MG63 (cell line): ENCODE measurements around the gene CRB1. TPM values are rescaled to one million over a fixed set of nuclear protein-coding genes. Genes with fewer than 3 reads are reported as not detected.

Source experiments
- DNase-seq: peaks from one replicate; pipeline ENCODE4 v3.0.0-alpha.2; 2020
- H3K27me3 ChIP-seq: fragments of 250-450 bp; sonication (Bioruptor Pico); 2 replicates; pipeline ENCODE4 v1.5.1; 2020; ENCODE audit warnings: mild to moderate bottlenecking, moderate library complexity
- H3K36me3 ChIP-seq: fragments of 250-450 bp; sonication (Bioruptor Pico); 2 replicates; pipeline ENCODE4 v1.5.1; 2020; ENCODE audit warnings: mild to moderate bottlenecking, moderate library complexity
- H3K4me3 ChIP-seq: fragments of 250-450 bp; sonication (Bioruptor Pico); 2 replicates; pipeline ENCODE4 v1.5.1; 2020; ENCODE audit warnings: mild to moderate bottlenecking, moderate library complexity
- H3K9me3 ChIP-seq: fragments of 250-450 bp; sonication (Bioruptor Pico); 2 replicates; pipeline ENCODE4 v1.5.1; 2020; ENCODE audit warnings: mild to moderate bottlenecking, moderate library complexity
- total RNA-seq: library from RNA; depleted of rRNA; stranded (reverse); fragments of >200 nt; shearing (Covaris generic); gene quantifications from 2 replicates; pipeline ENCODE4 v1.2.3, GENCODE V29; 2014; ENCODE audit warnings: low replicate concordance; rRNA removed

Gene CRB1
- total RNA-seq = 0.36 TPM in 1 of 2 replicates, not detected in the other

GRCh38 chr1:197268012-197268411 lies at the start of gene CRB1:
TSS of gene CRB1 (plus strand) at chr1:197268252. CDS start at chr1:197268413, 161 bp downstream.
- no peaks in the 10 kb centered on the region for H3K27me3 ChIP-seq
- H3K36me3 ChIP-seq = no peaks in the 10 kb centered on the region
- H3K4me3 ChIP-seq = no peak within 1 kb of the TSS
- DNase-seq = no peak
- H3K9me3 ChIP-seq = no peaks in the 10 kb centered on the region

DNA sequence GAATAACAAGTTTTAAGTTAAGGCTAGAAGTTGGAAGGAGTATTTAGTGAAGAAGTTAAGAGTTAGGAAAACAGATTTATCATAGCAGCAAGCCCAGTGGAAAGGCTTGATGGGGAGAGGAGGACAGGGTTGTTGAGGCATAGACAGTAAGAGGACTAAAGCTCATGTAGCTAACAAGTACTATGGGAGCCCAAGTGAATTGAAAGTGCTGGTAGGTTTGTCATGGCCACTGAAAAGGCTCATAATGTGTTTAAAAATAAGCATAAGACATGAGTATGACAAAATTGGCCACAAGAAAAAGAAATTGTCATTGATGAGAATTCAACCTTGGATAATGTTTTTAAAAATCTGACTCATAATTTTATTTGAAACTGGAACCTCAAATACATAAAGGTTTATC lies 49.2 kb upstream of the CRB1 start:
- no peaks in the 10 kb centered on the region for H3K36me3 ChIP-seq
- no peak overlapping the region for H3K4me3 ChIP-seq
- no peaks in the 10 kb centered on the region for H3K9me3 ChIP-seq
- DNase-seq = no peak
- H3K27me3 ChIP-seq = no peaks in the 10 kb centered on the region

- Histone ChIP-seq H3K9me3 (no peaks in the 10 kb centered on the region), H3K4me3 (no peak overlapping the region), H3K27me3 (no peaks in the 10 kb centered on the region), H3K36me3 (no peaks in the 10 kb centered on the region)
- no peak for DNase-seq
Observed at GRCh38 chr1:197222025-197222685, 45.9 kb upstream of the CRB1 start.

- Histone ChIP-seq H3K4me3 (no peak overlapping the region), H3K36me3 (no peaks in the 10 kb centered on the region), H3K27me3 (no peaks in the 10 kb centered on the region), H3K9me3 (no peaks in the 10 kb centered on the region)
- DNase-seq = no peak
Observed at GRCh38 chr1:197222780-197223179, 45.3 kb upstream of the CRB1 start.

DNA sequence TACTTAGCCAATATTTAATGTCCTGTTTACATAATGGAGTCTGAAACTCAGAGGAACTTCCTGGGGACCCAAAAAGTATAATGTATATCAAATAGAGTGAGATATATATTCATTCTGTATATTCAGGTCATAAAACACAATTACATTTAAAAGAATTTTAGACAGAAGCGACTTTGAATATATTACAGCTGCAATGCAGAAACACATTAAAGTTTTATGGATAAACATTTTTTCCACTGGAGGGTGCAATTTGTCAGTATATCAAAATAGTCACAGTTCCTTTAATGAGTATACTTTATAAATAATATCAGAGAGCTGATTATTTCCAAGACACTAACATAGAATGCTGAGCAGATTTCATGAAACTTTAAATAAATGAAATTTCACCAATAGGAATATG lies 43.9 kb upstream of the CRB1 start:
- DNase-seq = no peak
- Histone ChIP-seq H3K27me3 (no peaks in the 10 kb centered on the region), H3K4me3 (no peak overlapping the region), H3K9me3 (no peaks in the 10 kb centered on the region), H3K36me3 (no peaks in the 10 kb centered on the region)

- no peaks in the 10 kb centered on the region for H3K9me3 ChIP-seq
- H3K36me3 ChIP-seq = no peaks in the 10 kb centered on the region
- DNase-seq = no peak
- H3K27me3 ChIP-seq = no peaks in the 10 kb centered on the region
- H3K4me3 ChIP-seq = no peak overlapping the region
Observed at GRCh38 chr1:197225611-197226010, 42.4 kb upstream of the CRB1 start.

GRCh38 chr1:197234581-197234980 lies 33.5 kb upstream of the CRB1 start:
- no peaks in the 10 kb centered on the region for H3K27me3 ChIP-seq
- no peak for DNase-seq
- H3K4me3 ChIP-seq = no peak overlapping the region
- H3K36me3 ChIP-seq = no peaks in the 10 kb centered on the region
- no peaks in the 10 kb centered on the region for H3K9me3 ChIP-seq

- H3K36me3 ChIP-seq = no peaks in the 10 kb centered on the region
- H3K27me3 ChIP-seq = no peaks in the 10 kb centered on the region
- DNase-seq = no peak
- H3K9me3 ChIP-seq = no peaks in the 10 kb centered on the region
- H3K4me3 ChIP-seq = no peak overlapping the region
Observed at GRCh38 chr1:197235355-197235754, 32.7 kb upstream of the CRB1 start.

DNA sequence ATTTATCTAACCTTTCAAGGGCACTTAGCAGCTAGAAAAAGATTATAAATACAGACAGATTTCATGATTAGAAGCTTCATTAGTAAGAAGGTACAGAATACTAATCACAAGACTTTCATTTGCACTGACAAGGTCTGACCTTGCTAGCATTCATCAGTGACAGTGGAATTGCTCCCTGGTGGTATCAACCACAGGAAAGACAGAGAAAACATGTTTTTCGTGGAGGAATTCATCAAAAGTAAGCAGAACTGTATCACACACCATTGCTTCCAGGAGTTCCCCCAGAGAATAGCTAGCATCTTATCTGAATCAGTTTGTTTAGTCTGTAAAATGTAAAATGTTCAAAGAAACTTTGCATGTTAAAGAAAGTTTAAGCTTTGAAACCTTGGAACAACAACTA lies 20.6 kb upstream of the CRB1 start:
- H3K9me3 ChIP-seq = no peaks in the 10 kb centered on the region
- DNase-seq = no peak
- H3K36me3 ChIP-seq = no peaks in the 10 kb centered on the region
- no peaks in the 10 kb centered on the region for H3K27me3 ChIP-seq
- no peak overlapping the region for H3K4me3 ChIP-seq

- Histone ChIP-seq H3K27me3 (no peaks in the 10 kb centered on the region), H3K4me3 (no peak overlapping the region), H3K9me3 (no peaks in the 10 kb centered on the region), H3K36me3 (no peaks in the 10 kb centered on the region)
- DNase-seq = no peak
Observed at GRCh38 chr1:197249324-197249723, 18.7 kb upstream of the CRB1 start.

GRCh38 chr1:197250616-197251015 lies 17.4 kb upstream of the CRB1 start:
- Histone ChIP-seq H3K4me3 (no peak overlapping the region), H3K27me3 (no peaks in the 10 kb centered on the region), H3K36me3 (no peaks in the 10 kb centered on the region), H3K9me3 (no peaks in the 10 kb centered on the region)
- no peak for DNase-seq

GRCh38 chr1:197252973-197253372 lies 15.1 kb upstream of the CRB1 start:
- Histone ChIP-seq H3K36me3 (no peaks in the 10 kb centered on the region), H3K4me3 (no peak overlapping the region), H3K9me3 (no peaks in the 10 kb centered on the region), H3K27me3 (no peaks in the 10 kb centered on the region)
- DNase-seq = no peak

DNA sequence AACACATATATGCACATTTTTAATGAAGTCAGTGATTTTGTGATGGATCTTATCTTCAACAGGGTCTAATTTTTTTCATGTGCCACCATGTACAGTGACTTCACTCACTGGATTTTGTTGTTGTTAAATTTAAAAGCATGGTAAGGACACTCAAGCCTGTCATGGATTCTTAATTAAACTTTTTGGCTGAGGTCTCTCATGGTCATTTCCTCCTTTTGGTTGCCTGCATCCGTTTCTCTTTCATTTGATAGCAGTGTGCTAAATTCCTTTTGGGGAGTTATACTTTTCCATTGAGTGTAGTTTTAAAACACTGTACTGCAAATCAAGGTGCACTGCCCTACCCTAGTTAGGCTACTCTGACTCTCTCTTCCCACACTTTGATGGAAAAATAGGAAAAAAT lies 13.2 kb upstream of the CRB1 start:
- Histone ChIP-seq H3K27me3 (no peaks in the 10 kb centered on the region), H3K9me3 (no peaks in the 10 kb centered on the region)

GRCh38 chr1:197264936-197265567 lies 3.0 kb upstream of the CRB1 start:
- H3K27me3 ChIP-seq = no peaks in the 10 kb centered on the region
- no peaks in the 10 kb centered on the region for H3K9me3 ChIP-seq
- no peaks in the 10 kb centered on the region for H3K36me3 ChIP-seq
- DNase-seq = no peak
- H3K4me3 ChIP-seq = no peak overlapping the region

More for the DNA sequence above, 13.2 kb upstream of the CRB1 start:
- H3K36me3 ChIP-seq = no peaks in the 10 kb centered on the region
- H3K4me3 ChIP-seq = no peak overlapping the region
- no peak for DNase-seq

GRCh38 chr1:197269053-197269452 lies 1.0 kb downstream of the CRB1 start:
- no peak overlapping the region for H3K4me3 ChIP-seq
- H3K36me3 ChIP-seq = no peaks in the 10 kb centered on the region
- H3K27me3 ChIP-seq = no peaks in the 10 kb centered on the region
- H3K9me3 ChIP-seq = no peaks in the 10 kb centered on the region
- no peak for DNase-seq

GRCh38 chr1:197272791-197273190 lies 4.7 kb downstream of the CRB1 start:
- Histone ChIP-seq H3K27me3 (no peaks in the 10 kb centered on the region), H3K4me3 (no peak overlapping the region), H3K9me3 (no peaks in the 10 kb centered on the region), H3K36me3 (no peaks in the 10 kb centered on the region)
- no peak for DNase-seq

DNA sequence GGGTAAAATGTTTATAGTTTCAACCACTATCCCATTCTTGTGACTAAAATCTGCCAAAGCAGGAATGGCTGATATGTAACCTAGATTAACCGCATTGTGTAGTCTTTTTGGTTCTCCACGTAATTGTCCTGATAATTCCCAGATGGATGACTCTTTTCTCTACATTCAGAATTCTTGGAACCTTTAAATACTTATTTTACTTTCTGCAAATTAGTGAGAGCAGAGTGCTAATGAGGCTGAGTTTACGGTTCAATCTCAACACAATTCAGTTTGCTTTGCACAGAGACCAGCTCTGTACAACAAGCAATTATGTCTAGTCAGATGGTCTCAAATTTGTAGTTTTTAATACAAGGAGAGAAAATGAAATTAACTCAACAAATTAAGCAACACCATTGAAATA lies 9.1 kb downstream of the CRB1 start:
- Histone ChIP-seq H3K36me3 (no peaks in the 10 kb centered on the region), H3K27me3 (no peaks in the 10 kb centered on the region), H3K4me3 (no peak overlapping the region), H3K9me3 (no peaks in the 10 kb centered on the region)
- DNase-seq = no peak

DNA sequence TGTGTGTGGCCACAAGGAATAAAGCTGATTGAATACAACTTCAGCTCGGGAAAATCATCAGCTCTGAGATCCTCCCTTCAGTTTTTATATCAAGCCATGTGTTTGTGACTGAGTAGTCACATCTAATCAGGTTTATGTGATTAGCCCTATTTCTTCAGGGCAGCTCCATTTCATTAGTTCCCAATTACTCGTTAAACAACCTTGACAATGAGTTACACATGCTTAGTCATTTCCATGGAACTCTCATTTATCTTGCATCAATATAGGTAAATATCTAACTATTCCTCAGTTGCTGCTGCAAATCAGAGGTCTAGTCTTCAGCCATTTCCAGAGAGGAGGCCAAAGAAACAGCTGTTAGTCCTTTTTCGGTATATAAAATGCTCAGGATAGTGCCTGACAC lies 16.3 kb downstream of the CRB1 start:
- Histone ChIP-seq H3K9me3 (no peaks in the 10 kb centered on the region), H3K27me3 (no peaks in the 10 kb centered on the region), H3K4me3 (no peak overlapping the region), H3K36me3 (no peaks in the 10 kb centered on the region)
- no peak for DNase-seq
